B cell (primary cell): ENCODE results near the gene NFKBIA. TPM values are rescaled to one million over a fixed set of nuclear protein-coding genes. Genes with fewer than 3 reads are reported as not detected.
A peak's percentile ranks its signal among the peaks of the same experiment; 100 is the strongest.

Experiments
- ATAC-seq: fragments of 200-7000 bp; cut with Tn5 transposase; one replicate; pipeline ENCODE4 v1.10.0; 2021; ENCODE audit warnings: low read depth, mild to moderate bottlenecking, moderate number of reproducible peaks, moderate library complexity
- CTCF ChIA-PET: fragments of 350-600 bp; sonication (Branson Sonifier 250); formaldehyde crosslinking; loops from one replicate; lab custom pipeline; 2021; ENCODE audit warnings: antibody characterized with exemption, inconsistent platforms; lab: Charles Lee
- POLR2A ChIA-PET: fragments of 350-600 bp; sonication (Branson Sonifier 250); formaldehyde crosslinking; loops from one replicate; lab custom pipeline; 2021; ENCODE audit warnings: antibody characterized with exemption; lab: Charles Lee
- DNase-seq: peaks from one replicate; pipeline ENCODE4 v3.0.0; 2013
- H2AFZ ChIP-seq: 2 replicates; pipeline ENCODE4 v1.6.1; 2012; ENCODE audit warnings: mild to moderate bottlenecking, low read depth, low read length; ENCODE audit not compliant: insufficient read depth, poor library complexity, severe bottlenecking
- H3K27ac ChIP-seq, 2 donors: 1 replicate in 1 of 2; 2 replicates in 1 of 2; pipeline ENCODE4 v1.5.1; 2012 to 2013; ENCODE audit warnings: low read length in 2 of 2, mild to moderate bottlenecking in 2 of 2, moderate library complexity in 1 of 2
- H3K27me3 ChIP-seq, 4 experiments: fragments of 200-600 bp in 1 of 4; sonication (generic) in 1 of 4; replicated peaks in 1 of 4; 1 replicate in 2 of 4; 2 replicates in 2 of 4; pipeline versions ENCODE4 v1.6.1 to v1.7.0; 2013 to 2016; ENCODE audit warnings: low read length in 3 of 4, mild to moderate bottlenecking in 2 of 4, mixed read lengths in 1 of 4, moderate library complexity in 1 of 4; ENCODE audit not compliant: insufficient read depth in 4 of 4, control insufficient read depth in 3 of 4; ENCODE audit errors: control extremely low read depth in 1 of 4
- H3K36me3 ChIP-seq, 2 experiments: replicated peaks in 1 of 2; 1 replicate in 1 of 2; 2 replicates in 1 of 2; pipeline versions ENCODE4 v1.6.1 to v1.7.1; 2013; ENCODE audit warnings: low read length in 1 of 2; ENCODE audit not compliant: insufficient read depth in 2 of 2, control insufficient read depth in 1 of 2; ENCODE audit errors: control extremely low read depth in 1 of 2, extremely low read depth in 1 of 2
- H3K4me1 ChIP-seq, 2 donors: fragments of 200-600 bp in 1 of 2; sonication (generic) in 1 of 2; 1 replicate in 1 of 2; 2 replicates in 1 of 2; pipeline versions ENCODE4 v1.5.1 to v1.6.1; 2013 to 2017; ENCODE audit warnings: low read length in 2 of 2; ENCODE audit not compliant: control insufficient read depth in 2 of 2, insufficient read depth in 2 of 2
- H3K4me2 ChIP-seq: replicated peaks from 2 replicates; pipeline ENCODE3; 2012; ENCODE audit warnings: mild to moderate bottlenecking, low read depth, low read length; ENCODE audit not compliant: poor library complexity, severe bottlenecking
- H3K4me3 ChIP-seq, 5 experiments: fragments of 200-600 bp in 1 of 5; sonication (generic) in 1 of 5; 1 replicate in 3 of 5; 2 replicates in 2 of 5; pipeline versions ENCODE4 v1.5.1 to v1.7.0; 2011 to 2016; ENCODE audit warnings: low read length in 4 of 5, mild to moderate bottlenecking in 4 of 5, low read depth in 2 of 5, control low read depth in 1 of 5, moderate library complexity in 1 of 5; ENCODE audit not compliant: insufficient read depth in 1 of 5; ENCODE audit errors: control extremely low read depth in 1 of 5, extremely low read depth in 1 of 5
- H3K79me2 ChIP-seq: fragments of 200-600 bp; sonication (generic); one replicate; pipeline ENCODE4 v1.6.0; 2016; ENCODE audit warnings: low read length; ENCODE audit not compliant: control insufficient read depth, insufficient read depth
- H3K9ac ChIP-seq: fragments of 200-600 bp; sonication (generic); 2 replicates; pipeline ENCODE4 v1.6.1; 2017; ENCODE audit warnings: mild to moderate bottlenecking, low read length, moderate library complexity
- H3K9me3 ChIP-seq, 3 donors: one replicate each; pipeline versions ENCODE4 v1.6.1 to v1.7.1; 2013; ENCODE audit warnings: low read length in 2 of 3; ENCODE audit not compliant: control insufficient read depth in 2 of 3, insufficient read depth in 1 of 3; ENCODE audit errors: control extremely low read depth in 1 of 3
- H4K20me1 ChIP-seq: 2 replicates; pipeline ENCODE4 v1.6.0; 2012; ENCODE audit warnings: mild to moderate bottlenecking, low read length; ENCODE audit not compliant: insufficient read depth, control insufficient read depth, poor library complexity, severe bottlenecking
- H3K27ac Mint-ChIP-seq: one replicate; pipeline ENCODE4 v1.8.0; 2021; ENCODE audit warnings: mixed read lengths
- H3K27me3 Mint-ChIP-seq: one replicate; pipeline ENCODE4 v1.8.0; 2021; ENCODE audit warnings: mixed read lengths
- H3K4me1 Mint-ChIP-seq: one replicate; pipeline ENCODE4 v1.8.0; 2021; ENCODE audit warnings: mixed read lengths
- H3K4me3 Mint-ChIP-seq: one replicate; pipeline ENCODE4 v1.8.0; 2021; ENCODE audit warnings: mixed read lengths
- H3K9me3 Mint-ChIP-seq: one replicate; pipeline ENCODE4 v1.8.0; 2022; ENCODE audit warnings: mixed read lengths; ENCODE audit not compliant: insufficient read depth
- CTCF ChIP-seq: fragments of 200-600 bp; IDR thresholded peaks from one replicate; pipeline ENCODE4 v1.8.0; 2022; ENCODE audit warnings: antibody characterized with exemption, mild to moderate bottlenecking
- EZH2 ChIP-seq: IDR thresholded peaks from 2 replicates; pipeline ENCODE4 v1.6.1; 2012; ENCODE audit warnings: borderline replicate concordance, low read depth, mild to moderate bottlenecking, moderate library complexity, low read length; ENCODE audit not compliant: insufficient read depth, poor library complexity, severe bottlenecking
- WGBS: methylation state at CpG from one replicate; pipeline ENCODE4 v1.1.5; 2013; ENCODE audit warnings: missing lambda C conversion rate; ENCODE audit not compliant: insufficient coverage; 5-methylcytosine and 5-hydroxymethylcytosine counted together
- intact Hi-C: fragments of 100-400 bp; cut with micrococcal nuclease; formaldehyde crosslinking; loops from one replicate; pipeline ENCODE4 v1.10.0; 2022
- polyA plus RNA-seq: library from polyadenylated mRNA; depleted of rRNA; stranded (reverse); fragments of >200 nt; gene quantifications from 2 replicates; pipeline ENCODE4 v1.2.3, GENCODE V29; 2012
- total RNA-seq, 2 donors: library from RNA; stranded (reverse); fragments of 120-200 nt in 1 of 2; gene quantifications; 1 replicate in 1 of 2; 2 replicates in 1 of 2; pipeline versions ENCODE4 v1.2.3 to v1.2.4, GENCODE V29; 2013 to 2022

NFKBIA gene
- total and polyA plus RNA-seq, 2 donors (not counting 1 experiment from before 2014, with no cell fraction given), result 308 to 3,195 TPM

- H3K27me3 Mint-ChIP-seq, result no peaks in the 10 kb centered on the region
- H3K4me3 Mint-ChIP-seq, result peak overlapping the region; percentile 95
- ChIA-PET CTCF (interaction anchor here (0.6 to 15.8 kb wide), 15 partner anchors 7 to 317 kb away, joined by 3 to 302 read pairs (median 8); partner anchors contain the start of gene PSMA6), POLR2A (interaction anchor here (1.9 to 3.2 kb wide), 2 partner anchors 176 to 284 kb away, joined by 9 to 30 read pairs; partner anchors contain the start of genes PPP2R3C and PRORP)
- ATAC-seq, result no peak
- peaks cover 50% of the 10 kb centered on the region for H3K4me1 Mint-ChIP-seq
- Histone ChIP-seq H3K79me2 (peaks cover 39% of the 10 kb centered on the region), H3K27me3 (no peaks in the 10 kb centered on the region), H2AFZ (peak overlapping the region; percentile 77), H4K20me1 (peaks cover 30% of the 10 kb centered on the region), H3K27ac (peak overlapping the region; percentile 96 to 97), H3K4me1 (peaks cover 42 to 46% of the 10 kb centered on the region in 2 donors), H3K9me3 (no peaks in the 10 kb centered on the region), H3K4me3 (peak overlapping the region in 1 of 5 experiments; percentile 99), H3K4me2 (peak overlapping the region; percentile 81), H3K9ac (no peak overlapping the region), H3K36me3 (peaks cover 0 to 26% of the 10 kb centered on the region in 2 experiments)
- no peak for DNase-seq
- no CpG with 5 or more reads among the region's 2 CpGs for WGBS
- H3K27ac Mint-ChIP-seq, result peak overlapping the region; percentile 99
- no peaks in the 10 kb centered on the region for H3K9me3 Mint-ChIP-seq
- intact Hi-C loops, result no loop called here
- no peak for TF ChIP-seq CTCF
- no peak for TF ChIP-seq EZH2
Measured at GRCh38 chr14:35406090-35406489, 1.5 kb upstream of the NFKBIA start.

- DNase-seq, result peak; percentile 40
- Histone ChIP-seq H3K9ac (peak overlapping the region; percentile 97), H3K79me2 (peaks cover 46% of the 10 kb centered on the region), H3K27me3 (no peaks in the 10 kb centered on the region), H4K20me1 (peaks cover 36% of the 10 kb centered on the region), H3K4me2 (peak overlapping the region; percentile 81), H3K4me3 (peak overlapping the region; percentile 65 to 99 (median 67)), H2AFZ (peak overlapping the region; percentile 77), H3K9me3 (no peaks in the 10 kb centered on the region), H3K27ac (peak overlapping the region; percentile 96 to 97), H3K4me1 (peaks cover 48 to 52% of the 10 kb centered on the region in 2 donors), H3K36me3 (peaks cover 2 to 32% of the 10 kb centered on the region in 2 experiments)
- POLR2A ChIA-PET, result interaction anchor here (0.6 to 3.2 kb wide), 17 partner anchors 15 to 868 kb away, joined by 3 to 59 read pairs (median 7); partner anchors contain the start of genes BAZ1A, BRMS1L, FAM177A1 and PPP2R3C
- Mint-ChIP-seq H3K4me3 (peak overlapping the region; percentile 95), H3K27ac (peak overlapping the region; percentile 99), H3K4me1 (peaks cover 56% of the 10 kb centered on the region), H3K27me3 (no peaks in the 10 kb centered on the region), H3K9me3 (no peaks in the 10 kb centered on the region)
- CTCF ChIA-PET, result interaction anchor here (0.5 to 15.8 kb wide), 23 partner anchors 8 to 788 kb away, joined by 3 to 302 read pairs (median 4); partner anchors contain the start of gene PSMA6
- 60% methylated on average over 8 of the region's 14 CpGs for WGBS
- TF ChIP-seq EZH2, result no peak
- no peak for TF ChIP-seq CTCF
- intact Hi-C loops, result loop anchor here (1.0 kb wide), 1 partner anchor 8 kb away; no protein-coding TSS in a partner anchor
- no peak for ATAC-seq
Measured at GRCh38 chr14:35405304-35405996, 901 bp upstream of the NFKBIA start.
